ENCODE measurements around the gene EDC3.

Gene EDC3

DNA sequence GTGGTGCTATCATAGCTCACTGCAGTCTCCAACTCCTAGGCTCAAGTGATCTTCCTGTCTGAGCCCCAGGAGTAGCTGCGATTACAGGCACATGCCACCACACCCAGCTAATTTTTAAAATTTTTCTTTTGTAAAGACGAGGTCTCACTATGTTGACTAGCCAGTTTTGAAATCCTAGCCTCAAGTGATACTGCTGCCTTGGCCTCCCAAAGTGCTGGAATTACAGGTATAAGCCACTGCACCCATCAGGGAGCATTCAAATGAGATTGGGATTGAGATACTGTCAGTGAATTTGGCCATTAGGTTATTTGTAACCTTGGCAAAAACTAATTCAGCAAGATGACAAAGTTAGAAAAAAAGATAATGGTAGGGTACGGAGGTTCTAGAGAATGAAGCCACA lies 21.7 kb downstream of the EDC3 start:
- TF ChIP-seq, protein P1, sequence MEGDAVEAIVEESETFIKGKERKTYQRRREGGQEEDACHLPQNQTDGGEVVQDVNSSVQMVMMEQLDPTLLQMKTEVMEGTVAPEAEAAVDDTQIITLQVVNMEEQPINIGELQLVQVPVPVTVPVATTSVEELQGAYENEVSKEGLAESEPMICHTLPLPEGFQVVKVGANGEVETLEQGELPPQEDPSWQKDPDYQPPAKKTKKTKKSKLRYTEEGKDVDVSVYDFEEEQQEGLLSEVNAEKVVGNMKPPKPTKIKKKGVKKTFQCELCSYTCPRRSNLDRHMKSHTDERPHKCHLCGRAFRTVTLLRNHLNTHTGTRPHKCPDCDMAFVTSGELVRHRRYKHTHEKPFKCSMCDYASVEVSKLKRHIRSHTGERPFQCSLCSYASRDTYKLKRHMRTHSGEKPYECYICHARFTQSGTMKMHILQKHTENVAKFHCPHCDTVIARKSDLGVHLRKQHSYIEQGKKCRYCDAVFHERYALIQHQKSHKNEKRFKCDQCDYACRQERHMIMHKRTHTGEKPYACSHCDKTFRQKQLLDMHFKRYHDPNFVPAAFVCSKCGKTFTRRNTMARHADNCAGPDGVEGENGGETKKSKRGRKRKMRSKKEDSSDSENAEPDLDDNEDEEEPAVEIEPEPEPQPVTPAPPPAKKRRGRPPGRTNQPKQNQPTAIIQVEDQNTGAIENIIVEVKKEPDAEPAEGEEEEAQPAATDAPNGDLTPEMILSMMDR (IDR thresholded peaks at IDR 0.05; ENCODE audit: unreplicated experiment in 3 of 3), result no peak
- H3K27ac Mint-ChIP-seq, result no peak overlapping the region
- no peaks in the 10 kb centered on the region for H3K27me3 Mint-ChIP-seq (ENCODE audit: low read depth)
- H3K9me3 Mint-ChIP-seq, result no peaks in the 10 kb centered on the region
- H3K4me3 Mint-ChIP-seq, result no peak overlapping the region
- H3K4me1 Mint-ChIP-seq, result no peaks in the 10 kb centered on the region
- H3K36me3 Mint-ChIP-seq (ENCODE audit: low read depth), result peaks cover 34% of the 10 kb centered on the region

DNA sequence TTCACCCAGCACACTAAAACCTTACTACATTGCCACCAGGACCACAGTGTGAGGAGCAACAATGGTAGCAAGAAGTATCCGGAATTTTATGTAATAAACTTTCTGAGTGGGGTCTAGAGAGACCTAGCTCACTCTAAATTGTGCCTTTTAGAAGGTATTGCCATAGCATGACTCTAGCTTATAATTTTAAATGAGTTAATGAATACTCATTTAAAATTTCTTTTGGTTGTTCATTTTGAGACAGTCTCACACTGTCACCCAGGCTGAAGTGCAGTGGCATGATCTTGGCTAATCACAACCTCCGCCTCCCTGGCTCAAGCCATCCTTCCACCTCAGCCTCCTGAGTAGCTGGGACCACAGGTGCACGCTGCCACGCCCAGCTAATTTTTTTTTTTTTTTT lies 26.2 kb downstream of the EDC3 start:
- no peaks in the 10 kb centered on the region for H3K27me3 Mint-ChIP-seq (ENCODE audit: low read depth)
- no peak overlapping the region for H3K4me3 Mint-ChIP-seq
- H3K9me3 Mint-ChIP-seq, result no peaks in the 10 kb centered on the region
- no peak overlapping the region for H3K27ac Mint-ChIP-seq
- TF ChIP-seq, protein P1 (IDR thresholded peaks at IDR 0.05; ENCODE audit: unreplicated experiment in 3 of 3), result no peak
- H3K36me3 Mint-ChIP-seq (ENCODE audit: low read depth), result peaks cover 42% of the 10 kb centered on the region
- no peaks in the 10 kb centered on the region for H3K4me1 Mint-ChIP-seq

DNA sequence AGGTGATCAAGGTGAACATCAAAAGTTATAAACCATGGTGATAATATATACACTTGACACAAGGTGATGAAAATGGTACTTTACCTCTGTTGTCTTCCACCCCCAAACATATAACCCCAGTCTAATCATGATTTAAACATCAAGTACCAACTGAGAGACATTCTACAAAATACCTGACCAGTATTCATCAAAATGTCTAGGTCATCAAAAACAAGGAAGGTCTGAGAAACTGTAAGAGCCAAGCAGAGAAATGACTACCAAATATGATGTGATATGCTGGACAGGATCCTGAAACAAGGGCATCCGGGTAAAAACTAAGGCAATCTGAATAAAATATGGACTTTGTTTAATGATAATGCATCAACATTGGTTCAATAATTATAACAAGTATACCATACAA lies 27.8 kb downstream of the EDC3 start:
- Mint-ChIP-seq H3K36me3 (ENCODE audit: low read depth) (peaks cover 29% of the 10 kb centered on the region), H3K27me3 (ENCODE audit: low read depth) (no peaks in the 10 kb centered on the region), H3K9me3 (no peaks in the 10 kb centered on the region), H3K4me3 (no peak overlapping the region), H3K4me1 (no peaks in the 10 kb centered on the region), H3K27ac (no peak overlapping the region)
- TF ChIP-seq, protein P1 (IDR thresholded peaks at IDR 0.05; ENCODE audit: unreplicated experiment in 3 of 3), result no peak

DNA sequence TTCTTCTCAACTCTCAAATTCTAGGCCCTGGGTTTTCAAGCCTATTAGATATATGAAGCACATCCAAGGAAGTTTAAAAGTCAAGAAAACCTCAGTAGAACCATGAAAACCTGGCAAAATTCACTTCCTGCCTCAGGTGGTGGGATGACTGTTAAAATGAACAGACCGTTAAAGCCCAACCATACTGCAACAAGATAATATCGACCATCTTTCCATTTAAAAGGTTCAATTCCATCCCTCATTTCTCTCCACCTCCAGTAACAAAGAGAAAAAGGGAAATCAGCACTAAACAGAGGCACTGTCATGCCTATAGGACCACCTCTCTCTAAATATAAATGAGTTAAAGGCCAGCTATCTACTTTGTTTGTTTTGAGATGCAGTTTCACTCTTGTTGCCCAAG lies 31.2 kb downstream of the EDC3 start:
- Mint-ChIP-seq H3K9me3 (no peaks in the 10 kb centered on the region), H3K27ac (no peak overlapping the region), H3K36me3 (ENCODE audit: low read depth) (peaks cover 16% of the 10 kb centered on the region), H3K27me3 (ENCODE audit: low read depth) (no peaks in the 10 kb centered on the region), H3K4me3 (no peak overlapping the region), H3K4me1 (no peaks in the 10 kb centered on the region)
- TF ChIP-seq, protein P1 (IDR thresholded peaks at IDR 0.05; ENCODE audit: unreplicated experiment in 3 of 3), result no peak

DNA sequence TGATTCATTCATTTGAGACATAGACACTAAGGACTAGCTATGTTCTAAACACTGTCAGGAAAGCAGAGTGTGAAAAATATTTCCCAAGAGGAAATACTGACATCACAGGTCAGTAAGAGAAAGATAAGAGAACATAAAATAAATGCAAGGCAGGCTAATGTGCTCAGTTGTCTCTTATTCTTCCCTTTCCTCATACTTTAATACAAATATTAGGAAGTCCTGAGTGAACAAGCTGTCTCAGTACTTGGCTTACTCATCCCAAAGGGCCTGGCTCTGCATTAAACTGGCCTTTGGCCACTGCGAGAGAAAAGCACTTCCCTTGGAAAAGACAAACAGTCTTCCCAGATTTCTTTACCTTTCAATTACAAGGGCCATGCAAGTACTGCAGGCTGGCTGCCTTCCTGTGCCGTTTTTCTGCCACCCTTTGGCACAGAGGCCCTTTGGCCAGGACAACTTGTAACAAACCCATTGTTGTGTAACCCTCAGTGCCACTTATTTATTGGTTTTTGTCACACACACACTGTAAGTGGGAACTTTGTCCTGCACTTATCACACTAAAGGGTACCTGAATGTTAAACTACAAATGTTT lies 31.7 kb downstream of the EDC3 start:
- Mint-ChIP-seq H3K9me3 (no peaks in the 10 kb centered on the region), H3K27me3 (ENCODE audit: low read depth) (no peaks in the 10 kb centered on the region), H3K36me3 (ENCODE audit: low read depth) (peaks cover 16% of the 10 kb centered on the region), H3K27ac (no peak overlapping the region), H3K4me1 (no peaks in the 10 kb centered on the region), H3K4me3 (no peak overlapping the region)
- TF ChIP-seq, protein P1 (IDR thresholded peaks at IDR 0.05; ENCODE audit: unreplicated experiment in 3 of 3), result no peak

DNA sequence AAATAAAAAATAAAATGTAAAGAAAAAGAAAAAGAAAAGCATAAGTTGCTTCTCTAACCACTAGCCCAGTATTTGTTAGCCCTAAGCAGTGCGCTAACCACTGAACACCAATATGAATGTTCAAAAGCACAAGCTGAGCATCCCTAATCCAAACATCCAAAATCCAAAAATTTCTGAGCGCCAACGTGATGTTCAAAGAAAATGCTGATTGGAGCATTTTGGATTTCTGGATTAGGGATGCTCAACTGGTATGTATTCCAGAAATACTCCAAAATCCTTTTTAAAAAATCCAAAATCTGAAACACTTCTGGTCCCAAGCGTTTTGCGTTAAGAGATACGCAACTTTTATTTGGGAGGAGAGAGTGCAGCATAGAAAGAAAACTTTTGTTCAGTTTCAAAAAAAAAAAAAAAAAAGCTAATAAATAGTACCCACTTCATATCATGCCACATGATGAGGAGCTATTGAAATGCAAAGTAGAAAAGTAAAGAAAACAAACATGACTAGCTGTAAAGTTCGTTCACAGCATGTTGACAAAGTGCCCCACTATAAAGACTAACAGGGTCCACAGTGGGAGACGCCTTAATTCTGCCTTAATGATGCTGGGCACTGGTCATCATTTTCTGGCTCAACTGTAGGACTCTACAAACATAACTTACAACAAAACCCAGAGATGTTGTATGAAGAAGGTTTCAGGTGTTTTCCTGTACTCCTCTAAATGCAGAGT lies 32.4 kb downstream of the EDC3 start:
- no peak overlapping the region for H3K27ac Mint-ChIP-seq
- peaks cover 16% of the 10 kb centered on the region for H3K36me3 Mint-ChIP-seq (ENCODE audit: low read depth)
- H3K9me3 Mint-ChIP-seq, result no peaks in the 10 kb centered on the region
- no peak overlapping the region for H3K4me3 Mint-ChIP-seq
- TF ChIP-seq, protein P1 (IDR thresholded peaks at IDR 0.05; ENCODE audit: unreplicated experiment in 3 of 3), result no peak
- H3K4me1 Mint-ChIP-seq, result no peaks in the 10 kb centered on the region
- no peaks in the 10 kb centered on the region for H3K27me3 Mint-ChIP-seq (ENCODE audit: low read depth)
